Measurements from ENCODE around the gene ATP2C2. TPM values are rescaled to one million over a fixed set of nuclear protein-coding genes. Genes with fewer than 3 reads are reported as not detected.

ATP2C2 gene
- total and polyA plus RNA-seq, 2 of the 8 experiments (the other 6 are each of a cell fraction or from before 2014, with no cell fraction given): 1.2 to 2.8 TPM

- H3K79me2 ChIP-seq (ENCODE audit: control insufficient read depth in 1 of 2, insufficient read depth in 2 of 2, low read length in 2 of 2): no peaks in the 10 kb centered on the region
- no peak overlapping the region for H2AFZ ChIP-seq (ENCODE audit: low read length)
- H3K9ac ChIP-seq (replicated peaks in 1 of 4; ENCODE audit: extremely low read depth in 1 of 4, low read depth in 3 of 4, low read length in 3 of 4): no peak overlapping the region
- H4K91ac ChIP-seq (replicated peaks; ENCODE audit: insufficient read length, low read length): no peak overlapping the region
- no peak overlapping the region for H4K5ac ChIP-seq (ENCODE audit: insufficient read length, low read depth, low read length)
- WGBS, 2 experiments (ENCODE audit: extremely low coverage in 1 of 2, insufficient coverage in 1 of 2, insufficient read length in 1 of 2, insufficient replicate concordance in 2 of 2, low coverage in 1 of 2, low lambda C conversion rate in 2 of 2, missing lambda C conversion rate in 1 of 2): 82% methylated on average over 13 of the region's 13 CpGs; no CpG with 5 or more reads in 1 of the 2 experiments
- no peak for DNase-seq (ENCODE audit: low read depth in 1 of 2, low spot score in 2 of 2)
- no peak overlapping the region for H3K18ac ChIP-seq (ENCODE audit: extremely low read depth, low read length)
- no peak overlapping the region for H2BK15ac ChIP-seq (ENCODE audit: low read length)
- no peaks in the 10 kb centered on the region for H3K36me3 ChIP-seq (ENCODE audit: control insufficient read depth in 2 of 4, insufficient read depth in 4 of 4, low read length in 3 of 4)
- no peak overlapping the region for H2BK12ac ChIP-seq (ENCODE audit: low read depth, low read length)
- H3K4me2 ChIP-seq (ENCODE audit: insufficient read depth in 1 of 2, low read depth in 2 of 2, low read length in 2 of 2): no peak overlapping the region
- no peak overlapping the region; the same call in 1 of the 2 replicates for H4K8ac ChIP-seq (ENCODE audit: extremely low read depth, insufficient read depth, low read length)
- H3K23me2 ChIP-seq (ENCODE audit: low read depth, low read length): peaks cover 13% of the 10 kb centered on the region; the same call in 1 of the 2 replicates
- H4K20me1 ChIP-seq (replicated peaks in 1 of 2; ENCODE audit: control insufficient read depth in 1 of 2, insufficient read depth in 2 of 2, low read length in 2 of 2): peaks cover 0 to 4% of the 10 kb centered on the region in 2 experiments
- H3K14ac ChIP-seq (ENCODE audit: insufficient read length): no peak overlapping the region
- no peaks in the 10 kb centered on the region for H3K4me1 ChIP-seq (replicated peaks in 1 of 4; ENCODE audit: control insufficient read depth in 3 of 4, insufficient read depth in 4 of 4, low read length in 3 of 4)
- no peak overlapping the region for H3K4me3 ChIP-seq (ENCODE audit: extremely low read depth in 1 of 4, insufficient read depth in 2 of 4, low read depth in 3 of 4, low read length in 4 of 4)
- no peak overlapping the region for H3K56ac ChIP-seq (replicated peaks; ENCODE audit: insufficient read length, low read depth, low read length)
- POLR2A ChIA-PET (ENCODE audit: partially characterized antibody): interaction anchor here (1.1 kb wide), 1 partner anchor 158 kb away, joined by 4 read pairs; no protein-coding TSS in a partner anchor
- H2BK20ac ChIP-seq (ENCODE audit: low read length): no peak overlapping the region
- FAIRE-seq: no peak
- H2BK120ac ChIP-seq (replicated peaks; ENCODE audit: low read depth, low read length): no peak overlapping the region
- H3K9me3 ChIP-seq (ENCODE audit: insufficient read depth in 2 of 2, low read depth in 1 of 2, low read length in 1 of 2): no peaks in the 10 kb centered on the region
- H3K27me3 ChIP-seq (replicated peaks in 1 of 4; ENCODE audit: control insufficient read depth in 3 of 4, extremely low read depth in 1 of 4, insufficient read depth in 3 of 4, low read length in 3 of 4): no peaks in the 10 kb centered on the region
- H2BK5ac ChIP-seq (ENCODE audit: low read depth, low read length): no peak overlapping the region
- CTCF ChIA-PET (ENCODE audit: partially characterized antibody): interaction anchor here (0.9 to 1.2 kb wide), 4 partner anchors 16 to 156 kb away, joined by 3 to 6 read pairs (median 3); no protein-coding TSS in a partner anchor
- no peak overlapping the region for H2AK5ac ChIP-seq (ENCODE audit: low read depth, low read length)
- no peak overlapping the region for H3K23ac ChIP-seq (ENCODE audit: insufficient read length)
- H3K4ac ChIP-seq (replicated peaks; ENCODE audit: insufficient read length, low read depth, low read length): no peak overlapping the region
- no peak overlapping the region for H3K27ac ChIP-seq (ENCODE audit: low read depth, low read length)
- H3K79me1 ChIP-seq (ENCODE audit: low read depth, low read length): no peaks in the 10 kb centered on the region
- TF ChIP-seq KDM5A (IDR thresholded peaks at IDR 0.05; ENCODE audit: low read length) (no peak), SP2 (IDR thresholded peaks at IDR 0.05; ENCODE audit: low read length) (no peak), KDM1A (IDR thresholded peaks at IDR 0.05; ENCODE audit: borderline replicate concordance, low read length) (no peak), GABPA (IDR thresholded peaks at IDR 0.05; ENCODE audit: borderline replicate concordance, insufficient read depth, low read length) (no peak), HDAC6 (IDR thresholded peaks at IDR 0.05; ENCODE audit: low read depth, low read length) (no peak), HDAC2 (IDR thresholded peaks at IDR 0.05; ENCODE audit: borderline replicate concordance in 1 of 2, low read depth in 2 of 2, low read length in 2 of 2) (no peak), SAP30 (IDR thresholded peaks at IDR 0.05; ENCODE audit: insufficient read depth, insufficient replicate concordance, low read length) (no peak), SUZ12 (IDR thresholded peaks at IDR 0.05; ENCODE audit: low read length) (no peak), FOSL1 (IDR thresholded peaks at IDR 0.05; ENCODE audit: insufficient read depth, low read depth, low read length) (no peak), EP300 (IDR thresholded peaks at IDR 0.05; ENCODE audit: borderline replicate concordance in 1 of 2, low read depth in 2 of 2, low read length in 2 of 2) (no peak), POU5F1 (IDR thresholded peaks at IDR 0.05; ENCODE audit: low read depth, low read length) (no peak), ASH2L (IDR thresholded peaks at IDR 0.05; ENCODE audit: low read length) (no peak), KDM4A (IDR thresholded peaks at IDR 0.05; ENCODE audit: low read depth, low read length, severe bottlenecking) (no peak)
These were observed 40.3 kb upstream of the ATP2C2 start for GRCh38 chr16:84327926-84328505.

All from H1 (cell line).